CD4-positive, alpha-beta T cell treated with Interferon alpha-2 for 1 hour (primary cell): ENCODE data around the gene CFAP99.
A peak's percentile ranks its signal among the peaks of the same experiment; 100 is the strongest.

Experiments used
- DNase-seq, 2 donors: peaks; one replicate each; pipeline ENCODE4 v3.0.0-alpha.2; 2020 to 2022

Gene CFAP99

GRCh38 chr4:2432004-2432403, 13.2 kb downstream of the CFAP99 start:
- DNase-seq, result no peak

- no peak for DNase-seq
Observed at GRCh38 chr4:2432991-2433530, 14.3 kb downstream of the CFAP99 start.

- DNase-seq, result no peak
Observed at GRCh38 chr4:2433609-2434350, 15.0 kb downstream of the CFAP99 start.

DNA sequence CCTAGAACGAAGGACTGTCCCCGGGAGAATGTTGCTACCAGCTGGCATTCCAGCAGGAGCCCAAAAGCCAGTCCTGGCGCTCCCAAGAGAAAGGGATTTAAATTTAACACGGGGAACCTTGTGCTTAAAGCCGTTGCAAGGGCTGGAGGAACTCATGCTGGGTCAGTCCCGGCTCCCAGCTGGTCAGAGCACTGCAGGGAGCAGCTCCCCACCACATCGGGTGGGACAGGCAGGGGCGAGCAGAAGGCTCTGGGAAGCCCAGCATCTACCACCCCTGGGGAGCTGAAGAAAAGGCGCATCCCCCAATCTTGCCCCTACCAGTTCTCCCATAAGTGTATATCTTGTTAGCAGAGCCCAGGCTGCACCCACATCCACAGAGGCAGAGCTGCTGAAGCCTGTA, 15.7 kb downstream of the CFAP99 start:
- no peak for DNase-seq

GRCh38 chr4:2436301-2436700, 17.5 kb downstream of the CFAP99 start:
- peak in 1 of 2 donors; percentile 21 for DNase-seq

GRCh38 chr4:2436761-2437474, 18.2 kb downstream of the CFAP99 start:
- no peak for DNase-seq

GRCh38 chr4:2437475-2438215, 18.9 kb downstream of the CFAP99 start:
- DNase-seq, result no peak

- no peak for DNase-seq
Observed at GRCh38 chr4:2438822-2439718, 20.3 kb downstream of the CFAP99 start.

DNA sequence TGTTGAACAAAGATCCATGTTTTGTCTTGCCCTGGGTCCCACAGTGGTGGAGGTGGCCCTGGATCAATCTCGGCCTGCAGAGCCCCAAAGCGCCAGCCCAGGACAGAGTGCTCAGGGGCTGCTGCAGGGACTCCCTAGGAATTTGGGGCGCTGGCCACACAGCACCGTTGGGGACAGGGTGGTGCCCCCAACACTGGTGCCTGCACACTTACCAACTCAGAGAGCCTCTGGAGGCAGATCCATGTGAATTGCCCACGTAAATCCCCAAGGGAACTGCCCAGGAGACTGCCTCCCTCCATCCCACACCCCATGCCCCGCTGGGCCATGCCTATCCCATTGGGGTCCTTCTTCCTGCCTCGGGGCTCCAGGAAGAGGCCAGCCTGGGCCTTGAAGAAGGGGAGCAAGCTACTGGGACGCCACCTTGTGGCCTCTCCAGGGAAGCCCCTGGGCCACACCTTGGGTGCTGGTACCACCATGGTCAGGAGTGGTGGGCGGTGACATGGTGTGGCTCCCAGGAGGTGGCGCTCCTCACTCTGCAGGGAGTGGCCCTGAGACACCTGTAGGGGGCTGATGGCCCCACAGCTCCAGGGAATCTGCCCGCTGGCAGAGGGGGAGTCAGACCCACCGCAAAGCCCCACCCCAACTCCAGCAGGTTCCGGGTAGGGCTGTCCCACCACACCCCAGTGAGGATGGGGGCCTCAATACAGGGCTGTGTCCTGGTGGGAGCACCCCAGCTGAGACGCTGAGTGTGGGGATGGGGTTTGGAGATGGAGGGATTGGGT, 22.8 kb downstream of the CFAP99 start:
- DNase-seq, result peak; percentile 75 to 79

- no peak for DNase-seq
Observed at GRCh38 chr4:2442175-2442993, 23.6 kb downstream of the CFAP99 start.

- DNase-seq, result no peak
Observed at GRCh38 chr4:2443061-2443730, 24.4 kb downstream of the CFAP99 start.

GRCh38 chr4:2443956-2444740, 25.4 kb downstream of the CFAP99 start:
- DNase-seq, result no peak

GRCh38 chr4:2445130-2445529, 26.4 kb downstream of the CFAP99 start:
- no peak for DNase-seq

DNA sequence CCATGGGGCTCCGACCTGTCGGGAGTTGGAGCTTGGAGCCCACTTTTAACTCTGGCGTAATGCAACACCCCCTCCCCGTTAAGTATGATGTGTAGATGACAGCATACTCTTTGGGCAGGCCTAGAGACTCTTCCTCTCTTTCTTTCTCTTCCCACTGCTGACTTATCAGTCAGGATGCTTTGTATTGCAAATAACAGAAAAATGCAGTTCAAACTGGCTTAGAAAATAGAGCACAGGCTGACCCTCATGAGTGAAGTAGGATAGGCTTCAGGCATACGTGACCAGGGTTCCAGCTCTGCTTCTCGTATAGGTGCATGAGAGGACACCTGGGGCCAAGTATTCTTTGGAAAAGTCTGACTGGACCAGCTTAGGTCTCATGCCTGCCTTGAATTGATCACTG, 26.8 kb downstream of the CFAP99 start:
- DNase-seq, result no peak

GRCh38 chr4:2446656-2447564, 28.2 kb downstream of the CFAP99 start:
- DNase-seq, result no peak

GRCh38 chr4:2448589-2448988, 29.8 kb downstream of the CFAP99 start:
- DNase-seq, result no peak

DNA sequence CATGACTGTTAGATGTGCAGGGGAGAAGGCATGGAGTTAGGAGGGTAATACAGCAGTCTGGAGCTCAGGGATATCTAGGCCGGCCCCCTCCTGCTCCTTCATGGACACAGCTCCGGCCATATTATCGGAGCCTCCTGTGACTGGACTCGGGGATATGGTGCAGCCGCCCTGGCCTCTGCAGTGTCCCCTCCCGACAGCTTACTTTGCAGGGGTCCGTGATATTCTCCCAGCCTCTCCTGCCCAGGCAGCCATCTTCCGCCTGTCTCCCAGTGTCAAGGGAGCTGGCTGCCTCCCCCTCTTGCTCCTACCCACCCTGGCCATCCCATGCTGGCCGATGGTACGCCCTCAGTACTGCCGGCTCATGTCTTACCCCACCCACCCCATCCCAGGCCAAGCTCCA, 30.3 kb downstream of the CFAP99 start:
- DNase-seq, result no peak
